HG03097 (cell line): Measurements from ENCODE around the gene OPN5.

Experiments
- ATAC-seq: cut with Tn5 transposase; IDR thresholded peaks from one replicate; pipeline ENCODE4 v1.9.1; 2021; ENCODE audit not compliant: unreplicated experiment, low FRiP score

Gene OPN5

GRCh38 chr6:47787620-47788497, 6.0 kb downstream of the OPN5 start:
- peak; percentile 86 for ATAC-seq

GRCh38 chr6:47788498-47788884, 6.7 kb downstream of the OPN5 start:
- no peak for ATAC-seq

DNA sequence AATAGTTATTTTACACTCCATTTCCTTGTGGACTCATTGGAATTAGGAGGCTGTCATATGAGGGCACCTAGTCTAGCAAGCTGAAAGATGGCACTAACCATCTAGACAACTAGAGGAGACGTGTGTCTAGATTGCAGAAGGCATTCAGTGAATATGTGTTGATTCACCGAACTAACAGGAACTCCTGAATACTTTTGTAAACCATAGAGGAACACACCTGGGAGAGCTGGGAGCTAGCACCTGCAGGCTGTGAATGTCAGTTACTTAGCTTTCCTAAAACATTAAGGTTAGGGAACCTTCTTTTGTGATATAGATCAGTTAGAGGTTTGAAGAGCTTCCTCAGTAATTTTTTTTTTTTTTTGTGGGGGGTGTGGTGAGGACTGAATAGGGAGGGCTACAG, 7.7 kb downstream of the OPN5 start:
- ATAC-seq = no peak

GRCh38 chr6:47792216-47792733, 10.4 kb downstream of the OPN5 start:
- no peak for ATAC-seq

- no peak for ATAC-seq
Observed at GRCh38 chr6:47794577-47795135, 12.8 kb downstream of the OPN5 start.

- no peak for ATAC-seq
Observed at GRCh38 chr6:47801984-47802383, 20.2 kb downstream of the OPN5 start.

GRCh38 chr6:47804821-47805220, 23.0 kb downstream of the OPN5 start:
- ATAC-seq = no peak

GRCh38 chr6:47809873-47810272, 28.0 kb downstream of the OPN5 start:
- ATAC-seq = no peak

- ATAC-seq = no peak
Observed at GRCh38 chr6:47810885-47811284, 29.1 kb downstream of the OPN5 start.

DNA sequence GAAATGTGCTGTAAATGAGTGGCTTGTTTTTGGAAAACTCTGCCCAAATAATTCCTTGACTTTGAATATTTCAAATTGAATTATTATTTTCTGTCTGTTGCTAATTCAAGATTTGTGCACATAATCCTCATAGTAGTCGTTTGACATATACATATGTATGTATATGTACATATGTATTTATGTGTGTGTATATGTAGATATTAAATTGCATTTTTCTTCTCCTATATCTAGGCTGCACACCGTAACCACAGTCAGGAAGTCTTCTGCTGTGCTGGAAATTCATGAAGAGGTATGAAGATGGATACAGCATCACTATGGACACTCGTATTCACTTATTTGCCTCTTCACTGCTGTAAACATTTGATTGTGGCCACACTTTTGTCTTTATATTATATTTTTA, 29.6 kb downstream of the OPN5 start:
- no peak for ATAC-seq

DNA sequence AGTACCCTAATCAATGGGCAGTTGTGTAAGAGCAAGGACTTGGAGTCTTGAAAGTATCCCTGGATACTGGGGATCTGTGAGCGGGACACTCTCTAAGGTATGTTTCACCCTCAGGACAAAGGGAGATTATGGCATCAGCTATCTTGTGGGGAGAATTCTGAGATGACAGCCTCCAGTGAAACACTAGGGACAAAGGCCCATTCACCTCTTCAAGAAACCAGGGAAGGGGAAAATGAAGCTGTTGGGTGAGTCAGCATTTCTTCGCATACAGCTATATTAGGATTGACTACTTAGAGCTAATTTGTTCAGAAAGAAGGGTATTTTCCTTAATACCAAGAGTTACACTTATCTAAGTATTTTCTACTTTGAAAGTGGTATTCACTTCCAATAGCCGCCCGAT, 35.9 kb downstream of the OPN5 start:
- ATAC-seq = no peak

DNA sequence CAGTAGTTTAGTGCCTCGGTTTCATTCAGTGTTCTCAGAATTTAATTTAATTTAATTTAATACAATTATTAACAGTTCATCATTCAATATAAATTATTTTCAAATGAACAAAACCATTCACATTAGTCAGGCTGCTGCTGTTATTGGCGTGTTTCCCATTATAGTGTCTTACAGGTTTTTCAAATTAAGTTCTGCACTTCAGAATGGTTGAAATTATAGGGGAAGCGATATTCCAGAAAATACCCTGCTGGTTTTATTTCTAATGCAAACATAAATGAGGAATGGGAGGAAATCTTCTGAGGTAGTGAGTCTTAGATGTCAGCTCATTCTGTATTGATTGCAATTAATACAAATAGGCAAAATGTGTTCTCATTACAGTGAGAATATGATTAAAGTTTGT, 37.6 kb downstream of the OPN5 start:
- ATAC-seq = no peak

- no peak for ATAC-seq
Observed at GRCh38 chr6:47822856-47823554, 41.2 kb downstream of the OPN5 start.

- no peak for ATAC-seq
Observed at GRCh38 chr6:47832386-47833100, 50.7 kb downstream of the OPN5 start.

- ATAC-seq = no peak
Observed at GRCh38 chr6:47834196-47834595, 52.4 kb downstream of the OPN5 start.

DNA sequence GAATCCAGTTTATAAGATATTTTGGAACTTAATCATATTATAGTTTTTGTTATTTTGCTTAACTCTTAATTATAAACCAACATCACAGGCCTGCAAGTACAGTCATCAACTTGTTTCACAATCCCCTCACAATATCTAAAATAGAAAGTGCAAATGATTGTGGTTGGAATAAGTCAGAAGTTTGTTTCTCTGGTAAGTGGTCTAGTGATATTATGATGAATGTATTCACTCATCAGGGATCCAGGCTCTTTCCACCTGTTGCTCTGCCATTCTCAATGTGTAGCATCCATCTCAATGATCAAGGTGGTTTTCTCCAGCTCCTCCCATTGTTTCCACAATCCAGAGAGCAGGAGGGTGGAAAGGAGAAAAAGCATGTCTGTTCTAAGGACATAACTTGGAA, 54.2 kb downstream of the OPN5 start:
- ATAC-seq = peak; percentile 70

- ATAC-seq = peak; percentile 69
Observed at GRCh38 chr6:47836639-47837038, 54.8 kb downstream of the OPN5 start.

GRCh38 chr6:47839645-47840044, 57.8 kb downstream of the OPN5 start:
- no peak for ATAC-seq

GRCh38 chr6:47844881-47845280, 63.0 kb downstream of the OPN5 start:
- ATAC-seq = no peak

- ATAC-seq = no peak
Observed at GRCh38 chr6:47846752-47847151, 64.9 kb downstream of the OPN5 start.

DNA sequence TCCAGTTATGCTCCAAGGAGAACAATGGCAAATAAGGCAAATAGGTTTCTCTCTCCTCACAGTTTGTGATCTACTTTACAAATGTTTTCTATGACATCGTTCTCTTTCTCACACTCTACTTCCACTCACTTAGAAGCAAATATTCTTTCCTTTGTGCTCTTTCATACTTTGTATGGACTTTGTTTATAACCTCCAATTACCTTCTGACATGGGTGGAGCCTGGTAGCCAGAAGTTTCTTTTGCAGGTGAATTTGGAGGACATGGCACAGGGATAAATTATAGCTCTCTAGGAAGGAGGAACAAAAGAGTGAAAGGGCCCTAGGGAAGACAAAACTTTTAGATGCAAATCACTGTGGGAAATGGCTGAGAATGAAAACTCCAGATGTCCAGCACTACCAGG, 69.3 kb downstream of the OPN5 start:
- no peak for ATAC-seq
